Measurements from ENCODE around the gene EVI2B.

DNA sequence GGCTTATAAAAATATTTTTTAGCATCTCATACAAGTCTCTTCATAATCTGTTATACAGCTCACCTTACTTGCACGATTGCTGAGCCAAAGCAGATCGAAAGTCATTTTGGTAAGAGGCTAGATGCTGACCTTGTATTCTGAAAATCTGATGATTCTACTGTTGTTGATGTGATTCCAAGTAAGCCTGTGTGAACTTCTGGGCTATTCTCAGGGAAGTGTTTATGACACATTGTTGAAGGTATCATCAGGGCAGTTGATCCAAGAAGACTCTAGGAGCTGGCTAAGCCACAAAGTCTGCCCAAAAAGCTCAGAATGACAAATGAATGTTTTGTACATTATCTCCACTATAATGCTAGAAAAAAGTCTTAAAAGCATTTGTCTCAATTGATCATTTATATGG lies 32.8 kb downstream of the EVI2B start:
- TF ChIP-seq ZFX (IDR thresholded peaks at IDR 0.05; ENCODE audit: borderline replicate concordance): no peak
- TF ChIP-seq, protein P1, sequence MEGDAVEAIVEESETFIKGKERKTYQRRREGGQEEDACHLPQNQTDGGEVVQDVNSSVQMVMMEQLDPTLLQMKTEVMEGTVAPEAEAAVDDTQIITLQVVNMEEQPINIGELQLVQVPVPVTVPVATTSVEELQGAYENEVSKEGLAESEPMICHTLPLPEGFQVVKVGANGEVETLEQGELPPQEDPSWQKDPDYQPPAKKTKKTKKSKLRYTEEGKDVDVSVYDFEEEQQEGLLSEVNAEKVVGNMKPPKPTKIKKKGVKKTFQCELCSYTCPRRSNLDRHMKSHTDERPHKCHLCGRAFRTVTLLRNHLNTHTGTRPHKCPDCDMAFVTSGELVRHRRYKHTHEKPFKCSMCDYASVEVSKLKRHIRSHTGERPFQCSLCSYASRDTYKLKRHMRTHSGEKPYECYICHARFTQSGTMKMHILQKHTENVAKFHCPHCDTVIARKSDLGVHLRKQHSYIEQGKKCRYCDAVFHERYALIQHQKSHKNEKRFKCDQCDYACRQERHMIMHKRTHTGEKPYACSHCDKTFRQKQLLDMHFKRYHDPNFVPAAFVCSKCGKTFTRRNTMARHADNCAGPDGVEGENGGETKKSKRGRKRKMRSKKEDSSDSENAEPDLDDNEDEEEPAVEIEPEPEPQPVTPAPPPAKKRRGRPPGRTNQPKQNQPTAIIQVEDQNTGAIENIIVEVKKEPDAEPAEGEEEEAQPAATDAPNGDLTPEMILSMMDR (IDR thresholded peaks at IDR 0.05): no peak

Measured in 22Rv1 (cell line).